ENCODE measurements around the gene KIAA0753.
"Not testable (repeated sequence)": the region's sequence is repeated elsewhere in the genome, so short reads cannot be mapped to it uniquely, and the experiment has no call there.

- TF ChIP-seq SRF (IDR thresholded peaks at IDR 0.05; ENCODE audit: low read depth, low read length); CTCF (IDR thresholded peaks at IDR 0.05; ENCODE audit: control extremely low read depth in 1 of 3, insufficient read depth in 1 of 3, low read depth in 1 of 3, low read length in 3 of 3): not testable (repeated sequence)
Observed at GRCh38 chr17:6656797-6657632, 16.5 kb upstream of the KIAA0753 start.
